Ishikawa (cell line): ENCODE measurements around the gene LANCL2.

Source experiments
- CEBPB ChIP-seq: IDR thresholded peaks from 2 replicates; pipeline ENCODE4 v1.6.1; 2012
- CREB1 ChIP-seq: IDR thresholded peaks from 2 replicates; pipeline ENCODE4 v1.6.1; 2012; ENCODE audit warnings: low read depth
- EGR1 ChIP-seq: IDR thresholded peaks from 2 replicates; pipeline ENCODE4 v1.6.1; 2012
- EP300 ChIP-seq: IDR thresholded peaks from 2 replicates; pipeline ENCODE4 v1.6.1; 2012; ENCODE audit warnings: borderline replicate concordance
- FOXM1 ChIP-seq: IDR thresholded peaks from 2 replicates; pipeline ENCODE4 v1.6.1; 2012; ENCODE audit warnings: low read depth, borderline replicate concordance
- NFIC ChIP-seq: IDR thresholded peaks from 2 replicates; pipeline ENCODE4 v1.6.1; 2012
- RAD21 ChIP-seq: IDR thresholded peaks from 2 replicates; pipeline ENCODE4 v1.6.1; 2012; ENCODE audit warnings: low read depth
- TAF1 ChIP-seq: IDR thresholded peaks from 2 replicates; pipeline ENCODE4 v1.6.1; 2012; ENCODE audit warnings: low read depth, mild to moderate bottlenecking
- TCF12 ChIP-seq: IDR thresholded peaks from 2 replicates; pipeline ENCODE4 v1.6.1; 2012; ENCODE audit warnings: low read depth
- TEAD4 ChIP-seq: IDR thresholded peaks from 2 replicates; pipeline ENCODE4 v1.6.1; 2012
- YY1 ChIP-seq: IDR thresholded peaks from 2 replicates; pipeline ENCODE4 v1.6.1; 2012; ENCODE audit warnings: low read depth
- ZBTB7A ChIP-seq: IDR thresholded peaks from 2 replicates; pipeline ENCODE4 v1.6.1; 2012; ENCODE audit warnings: low read depth
- TF ChIP-seq, protein P1 (sequence below): IDR thresholded peaks from 2 replicates; pipeline ENCODE4 v1.6.1; 2012; ENCODE audit warnings: low read depth, mild to moderate bottlenecking
- TF ChIP-seq, protein P2 (sequence below): IDR thresholded peaks from 2 replicates; pipeline ENCODE4 v1.6.1; 2012
- TF ChIP-seq, protein P3 (sequence below): IDR thresholded peaks from 2 replicates; pipeline ENCODE4 v1.6.1; 2012

Gene LANCL2

GRCh38 chr7:55463686-55464262, 98.6 kb downstream of the LANCL2 start:
- TF ChIP-seq EGR1 (no peak), TEAD4 (no peak), TCF12 (no peak), EP300 (no peak), NFIC (no peak), RAD21 (no peak), FOXM1 (no peak), ZBTB7A (no peak), YY1 (no peak), CREB1 (no peak), TAF1 (no peak), CEBPB (no peak)
- TF ChIP-seq, protein P1, sequence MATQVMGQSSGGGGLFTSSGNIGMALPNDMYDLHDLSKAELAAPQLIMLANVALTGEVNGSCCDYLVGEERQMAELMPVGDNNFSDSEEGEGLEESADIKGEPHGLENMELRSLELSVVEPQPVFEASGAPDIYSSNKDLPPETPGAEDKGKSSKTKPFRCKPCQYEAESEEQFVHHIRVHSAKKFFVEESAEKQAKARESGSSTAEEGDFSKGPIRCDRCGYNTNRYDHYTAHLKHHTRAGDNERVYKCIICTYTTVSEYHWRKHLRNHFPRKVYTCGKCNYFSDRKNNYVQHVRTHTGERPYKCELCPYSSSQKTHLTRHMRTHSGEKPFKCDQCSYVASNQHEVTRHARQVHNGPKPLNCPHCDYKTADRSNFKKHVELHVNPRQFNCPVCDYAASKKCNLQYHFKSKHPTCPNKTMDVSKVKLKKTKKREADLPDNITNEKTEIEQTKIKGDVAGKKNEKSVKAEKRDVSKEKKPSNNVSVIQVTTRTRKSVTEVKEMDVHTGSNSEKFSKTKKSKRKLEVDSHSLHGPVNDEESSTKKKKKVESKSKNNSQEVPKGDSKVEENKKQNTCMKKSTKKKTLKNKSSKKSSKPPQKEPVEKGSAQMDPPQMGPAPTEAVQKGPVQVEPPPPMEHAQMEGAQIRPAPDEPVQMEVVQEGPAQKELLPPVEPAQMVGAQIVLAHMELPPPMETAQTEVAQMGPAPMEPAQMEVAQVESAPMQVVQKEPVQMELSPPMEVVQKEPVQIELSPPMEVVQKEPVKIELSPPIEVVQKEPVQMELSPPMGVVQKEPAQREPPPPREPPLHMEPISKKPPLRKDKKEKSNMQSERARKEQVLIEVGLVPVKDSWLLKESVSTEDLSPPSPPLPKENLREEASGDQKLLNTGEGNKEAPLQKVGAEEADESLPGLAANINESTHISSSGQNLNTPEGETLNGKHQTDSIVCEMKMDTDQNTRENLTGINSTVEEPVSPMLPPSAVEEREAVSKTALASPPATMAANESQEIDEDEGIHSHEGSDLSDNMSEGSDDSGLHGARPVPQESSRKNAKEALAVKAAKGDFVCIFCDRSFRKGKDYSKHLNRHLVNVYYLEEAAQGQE: no peak
- TF ChIP-seq, protein P2, sequence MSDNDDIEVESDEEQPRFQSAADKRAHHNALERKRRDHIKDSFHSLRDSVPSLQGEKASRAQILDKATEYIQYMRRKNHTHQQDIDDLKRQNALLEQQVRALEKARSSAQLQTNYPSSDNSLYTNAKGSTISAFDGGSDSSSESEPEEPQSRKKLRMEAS: no peak
- TF ChIP-seq, protein P3, sequence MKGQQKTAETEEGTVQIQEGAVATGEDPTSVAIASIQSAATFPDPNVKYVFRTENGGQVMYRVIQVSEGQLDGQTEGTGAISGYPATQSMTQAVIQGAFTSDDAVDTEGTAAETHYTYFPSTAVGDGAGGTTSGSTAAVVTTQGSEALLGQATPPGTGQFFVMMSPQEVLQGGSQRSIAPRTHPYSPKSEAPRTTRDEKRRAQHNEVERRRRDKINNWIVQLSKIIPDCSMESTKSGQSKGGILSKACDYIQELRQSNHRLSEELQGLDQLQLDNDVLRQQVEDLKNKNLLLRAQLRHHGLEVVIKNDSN: no peak

DNA sequence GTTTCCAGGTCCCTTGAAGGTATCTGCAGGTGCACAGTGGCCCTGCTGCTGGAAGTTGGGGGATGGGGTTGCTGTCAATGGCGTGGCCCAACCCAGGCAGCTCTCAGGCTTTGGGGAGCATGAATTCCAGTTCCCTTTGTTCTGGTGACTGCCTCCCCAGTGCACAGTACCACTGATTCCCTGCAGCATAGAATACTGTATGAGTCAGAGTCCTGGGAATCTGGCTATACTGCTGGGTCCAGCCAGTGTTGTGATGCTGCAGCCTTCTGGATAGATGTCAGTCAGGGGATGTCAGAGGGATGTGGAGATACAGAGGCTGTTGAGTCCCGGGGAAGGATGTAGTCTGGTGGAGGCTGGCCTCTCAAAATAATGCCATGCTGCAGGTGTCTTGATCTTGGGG, 99.3 kb downstream of the LANCL2 start:
- TF ChIP-seq YY1: no peak
- TF ChIP-seq, protein P3: no peak
- TF ChIP-seq, protein P2: no peak
- TF ChIP-seq RAD21: no peak
- TF ChIP-seq NFIC: no peak
- TF ChIP-seq CEBPB: no peak
- TF ChIP-seq TAF1: no peak
- TF ChIP-seq, protein P1: no peak
- no peak for TF ChIP-seq TEAD4
- TF ChIP-seq CREB1: no peak
- TF ChIP-seq FOXM1: no peak
- no peak for TF ChIP-seq TCF12
- TF ChIP-seq EP300: no peak
- TF ChIP-seq EGR1: no peak

GRCh38 chr7:55465691-55466090, 100.6 kb downstream of the LANCL2 start:
- TF ChIP-seq FOXM1 (no peak), EP300 (no peak), CREB1 (no peak), YY1 (no peak), ZBTB7A (no peak), TEAD4 (no peak), EGR1 (no peak), NFIC (no peak), TCF12 (no peak), TAF1 (no peak)
- TF ChIP-seq, protein P2: no peak
- TF ChIP-seq, protein P1: no peak

DNA sequence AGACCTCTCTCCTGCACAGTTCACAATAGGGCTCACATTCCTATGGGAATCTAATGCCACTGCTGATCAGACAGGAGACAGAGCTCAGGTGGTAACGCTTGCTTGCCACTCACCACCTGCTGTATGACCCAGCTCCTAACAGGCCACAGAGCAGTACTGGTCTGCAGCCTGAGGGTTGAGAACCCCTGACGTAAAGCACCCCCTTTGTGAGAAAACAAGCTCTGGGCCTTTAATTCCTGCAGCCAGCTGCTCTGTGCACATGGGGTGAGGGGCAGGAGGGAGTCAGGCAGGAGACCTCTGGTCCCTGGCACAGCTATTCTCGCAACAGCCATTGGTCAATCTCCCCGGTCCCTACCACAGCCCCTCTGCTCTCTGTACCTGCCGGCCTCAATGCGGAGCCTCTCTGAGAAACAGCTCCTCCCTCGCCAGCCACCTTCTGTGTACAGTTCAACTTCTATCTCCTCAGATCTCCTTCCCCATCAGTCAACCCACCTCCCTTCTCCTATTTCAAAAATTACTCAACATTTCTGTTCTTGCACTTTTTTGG, 102.0 kb downstream of the LANCL2 start:
- TF ChIP-seq, protein P3: no peak
- TF ChIP-seq RAD21: no peak
- TF ChIP-seq, protein P1: no peak
- TF ChIP-seq, protein P2: no peak
- TF ChIP-seq FOXM1: no peak
- TF ChIP-seq YY1: no peak
- TF ChIP-seq TEAD4: no peak
- TF ChIP-seq CEBPB: no peak
- TF ChIP-seq TAF1: no peak
- TF ChIP-seq EP300: no peak
- TF ChIP-seq EGR1: no peak
- TF ChIP-seq ZBTB7A: no peak
